K562 (cell line): ENCODE results near the gene HOXC12. TPM values are rescaled to one million over a fixed set of nuclear protein-coding genes. Genes with fewer than 3 reads are reported as not detected.

ENCODE experiments used
- BMI1 ChIP-seq: fragments of 150-350 bp; IDR thresholded peaks from 2 replicates; pipeline ENCODE4 v1.6.1; 2014; ENCODE audit warnings: low read length
- C11orf30 ChIP-seq: fragments of 450-650 bp; IDR thresholded peaks from 2 replicates; pipeline ENCODE4 v1.6.1; 2016; ENCODE audit warnings: low read depth, mild to moderate bottlenecking
- HDAC6 ChIP-seq: IDR thresholded peaks from 2 replicates; pipeline ENCODE4 v1.6.1; 2012; ENCODE audit warnings: low read depth, mild to moderate bottlenecking, control low read depth, inconsistent platforms, low read length, moderate library complexity
- JUN ChIP-seq, 2 experiments: sonication (generic) in 1 of 2; formaldehyde crosslinking in 1 of 2; IDR thresholded peaks; 2 replicates each; pipeline versions ENCODE4 v1.6.1 to v1.8.0; 2012 to 2022; ENCODE audit warnings: borderline replicate concordance in 2 of 2, mild to moderate bottlenecking in 2 of 2, improper control_type of control experiment in 1 of 2, low read depth in 1 of 2, low read length in 1 of 2, missing genetic modification reagents in 1 of 2
- MLLT1 ChIP-seq, 2 experiments: fragments of 450-650 bp; IDR thresholded peaks; 2 replicates each; pipeline ENCODE4 v1.6.1; 2016
- MTF1 ChIP-seq: fragments of 250-450 bp; sonication (Bioruptor Pico); IDR thresholded peaks from 2 replicates; pipeline ENCODE4 v1.9.0; 2021; ENCODE audit warnings: moderate library complexity, mild to moderate bottlenecking, inconsistent platforms, borderline replicate concordance
- MYC ChIP-seq, 2 experiments: fragments of 250-450 bp in 1 of 2; sonication (Bioruptor Pico) in 1 of 2; IDR thresholded peaks; 2 replicates each; pipeline versions ENCODE4 v1.5.1 to v1.6.1; 2012 to 2021; ENCODE audit warnings: low read depth in 2 of 2, borderline replicate concordance in 1 of 2, improper control_type of control experiment in 1 of 2, low read length in 1 of 2, mild to moderate bottlenecking in 1 of 2, moderate library complexity in 1 of 2
- PHF20 ChIP-seq: fragments of 450-650 bp; IDR thresholded peaks from 2 replicates; pipeline ENCODE4 v1.6.1; 2018; ENCODE audit not compliant: partially characterized antibody
- SFPQ ChIP-seq: fragments of 200-400 bp; formaldehyde crosslinking; IDR thresholded peaks from 2 replicates; pipeline ENCODE4 v1.6.1; 2017; ENCODE audit warnings: mild to moderate bottlenecking, low read depth, low read length, moderate library complexity
- SOX6 ChIP-seq: fragments of 450-650 bp; IDR thresholded peaks from 2 replicates; pipeline ENCODE4 v1.6.1; 2014; ENCODE audit warnings: mild to moderate bottlenecking
- TEAD1 ChIP-seq, 2 experiments: fragments of 450-650 bp in 1 of 2; sonication (generic) in 1 of 2; formaldehyde crosslinking; IDR thresholded peaks; 2 replicates each; pipeline versions ENCODE4 v1.4.0 to v1.8.0; 2020 to 2022; ENCODE audit warnings: mild to moderate bottlenecking in 2 of 2, missing genetic modification reagents in 1 of 2
- TFAP4 ChIP-seq: sonication (generic); formaldehyde crosslinking; IDR thresholded peaks from 2 replicates; pipeline ENCODE4 v1.8.0; 2022; ENCODE audit warnings: missing genetic modification reagents, mild to moderate bottlenecking, moderate library complexity, borderline replicate concordance
- THRA ChIP-seq: fragments of 450-650 bp; IDR thresholded peaks from 2 replicates; pipeline ENCODE4 v1.6.1; 2017; ENCODE audit warnings: mild to moderate bottlenecking, moderate library complexity
- TSC22D4 ChIP-seq: fragments of 450-650 bp; IDR thresholded peaks from 2 replicates; pipeline ENCODE4 v1.6.1; 2016; ENCODE audit warnings: missing genetic modification characterization, missing biosample characterization, control low read depth
- ZFP1 ChIP-seq: fragments of 450-650 bp; formaldehyde crosslinking; IDR thresholded peaks from 2 replicates; pipeline ENCODE4 v1.4.0; 2020; ENCODE audit warnings: mild to moderate bottlenecking, mixed read lengths
- ZNF347 ChIP-seq: fragments of 450-650 bp; formaldehyde crosslinking; IDR thresholded peaks from 2 replicates; pipeline ENCODE4 v1.4.0; 2020; ENCODE audit warnings: low read depth, mild to moderate bottlenecking, moderate library complexity
- ZNF408 ChIP-seq: fragments of 250-450 bp; sonication (Bioruptor Pico); IDR thresholded peaks from 2 replicates; pipeline ENCODE4 v1.4.0; 2020; ENCODE audit warnings: low read depth, mild to moderate bottlenecking, moderate library complexity
- ZNF436 ChIP-seq: fragments of 250-450, 450-650 bp; sonication (Bioruptor Pico); formaldehyde crosslinking; IDR thresholded peaks from 2 replicates; pipeline ENCODE4 v1.7.0; 2020; ENCODE audit warnings: mild to moderate bottlenecking
- ZNF696 ChIP-seq: fragments of 250-450 bp; sonication (Bioruptor Pico); conservative IDR thresholded peaks from 2 replicates; pipeline ENCODE4 v1.4.0; 2020; ENCODE audit warnings: mild to moderate bottlenecking, moderate library complexity
- ZNF778 ChIP-seq: fragments of 450-650 bp; formaldehyde crosslinking; IDR thresholded peaks from 2 replicates; pipeline ENCODE4 v1.4.0; 2020; ENCODE audit warnings: mild to moderate bottlenecking, moderate library complexity
- polyA plus RNA-seq, 8 experiments: library from polyadenylated mRNA; depleted of rRNA in 4 of 8; stranded (reverse) in 5 of 8; unstranded in 3 of 8; fragments of >200 nt; fragmentation: Nextera tagmentation in 2 of 8; fragmentation: Illumina TruSeq in 1 of 8; extraction: Ambion mirVana in 2 of 8; extraction: Trizol in 1 of 8; gene quantifications; 2 replicates each; pipeline versions ENCODE4 v1.2.1 to v1.2.3, GENCODE V29; 2011 to 2014; ENCODE audit warnings: inconsistent platforms in 1 of 8, missing spikeins in 1 of 8
- total RNA-seq, 7 experiments: library from RNA; depleted of rRNA in 6 of 7; stranded (reverse); fragments of >200 nt in 6 of 7; fragmentation: Illumina TruSeq in 2 of 7; extraction: Trizol in 2 of 7; gene quantifications; 2 replicates each; pipeline versions ENCODE4 v1.2.1 to v1.2.3, GENCODE V29; 2011 to 2021; ENCODE audit warnings: low replicate concordance in 1 of 7

Gene HOXC12
- total and polyA plus RNA-seq, 9 of the 15 experiments (the other 6 are each of a cell fraction or from before 2014, with no cell fraction given), result 0.04 to 0.36 (median 0.11) TPM; not detected in 1

GRCh38 chr12:53999559-54000115 is 44.9 kb downstream of the HOXC12 start (continued):
- TF ChIP-seq JUN (IDR thresholded peaks at IDR 0.05; ENCODE audit: borderline replicate concordance, low read depth, low read length), result 0 out of 2 replicates have a peak, but pooled peaks have one; percentile 26
- TF ChIP-seq JUN (CRISPR knock-in tag; IDR thresholded peaks at IDR 0.05; ENCODE audit: borderline replicate concordance), result no peak; the same call in 1 of the 2 replicates
- no peak for TF ChIP-seq THRA
- no peak for TF ChIP-seq SFPQ
- TF ChIP-seq ZNF408 (CRISPR knock-in tag), result no peak
- TF ChIP-seq HDAC6, result no peak
- no peak for TF ChIP-seq ZNF696 (CRISPR knock-in tag)
- TF ChIP-seq MLLT1 (IDR thresholded peaks at IDR 0.05), result no peak
- TF ChIP-seq MYC (IDR thresholded peaks at IDR 0.05; ENCODE audit: low read depth, low read length), result no peak
- TF ChIP-seq MYC (CRISPR knock-in tag; IDR thresholded peaks at IDR 0.05; ENCODE audit: borderline replicate concordance, low read depth), result 0 out of 2 replicates have a peak, but pooled peaks have one; percentile 41
- TF ChIP-seq ZNF347 (CRISPR knock-in tag), result no peak
- TF ChIP-seq MTF1 (CRISPR knock-in tag), result no peak
- TF ChIP-seq ZNF436 (CRISPR knock-in tag), result no peak
- TF ChIP-seq C11orf30, result no peak
- peak; percentile 18 for TF ChIP-seq PHF20
- TF ChIP-seq TSC22D4 (tag), result no peak
- no peak for TF ChIP-seq BMI1
- TF ChIP-seq TFAP4 (CRISPR knock-in tag), result no peak
- TF ChIP-seq TEAD1 (CRISPR knock-in tag; IDR thresholded peaks at IDR 0.05), result no peak; a peak in 1 of 4 replicates
- TF ChIP-seq SOX6, result no peak
- no peak for TF ChIP-seq ZNF778 (CRISPR knock-in tag)
- TF ChIP-seq ZFP1 (CRISPR knock-in tag), result no peak
